ENCODE measurements around the gene CFAP43.

Gene CFAP43

GRCh38 chr10:104268405-104268712 lies 36.2 kb upstream of the CFAP43 start:
- Histone ChIP-seq H3K79me1 (ENCODE audit: low read length) (peaks cover 2% of the 10 kb centered on the region), H4K5ac (ENCODE audit: low read length) (no peak overlapping the region), H3K4me3 (ENCODE audit: low read length) (peak overlapping the region; percentile 41), H2BK15ac (replicated peaks; ENCODE audit: low read depth) (no peak overlapping the region), H2BK120ac (ENCODE audit: low read depth, low read length) (no peak overlapping the region), H3K18ac (ENCODE audit: low read length) (no peak overlapping the region), H3K79me2 (ENCODE audit: control insufficient read depth, insufficient read depth, low read length) (peaks cover 2% of the 10 kb centered on the region), H4K8ac (ENCODE audit: low read depth, low read length) (no peak overlapping the region), H3K4me1 (ENCODE audit: control insufficient read depth, low read depth, low read length) (no peaks in the 10 kb centered on the region), H3K56ac (ENCODE audit: low read length) (peak overlapping the region; percentile 89), H3K36me3 (ENCODE audit: control insufficient read depth, insufficient read depth, low read length) (peaks cover 2% of the 10 kb centered on the region), H3K27ac (ENCODE audit: low read depth, low read length) (peak overlapping the region; percentile 58), H3K9ac (ENCODE audit: low read length) (peak overlapping the region; percentile 85), H3K27me3 (ENCODE audit: insufficient read depth, low read length, poor library complexity) (no peaks in the 10 kb centered on the region), H3K4ac (ENCODE audit: low read depth, low read length) (peak overlapping the region; percentile 78), H3K23ac (ENCODE audit: low read length) (no peak overlapping the region), H3K4me2 (ENCODE audit: low read length) (peak overlapping the region; percentile 65), H2AK5ac (ENCODE audit: low read length) (no peak overlapping the region), H2BK5ac (ENCODE audit: low read length) (no peak overlapping the region)
- no peak for DNase-seq
- no CpG with 5 or more reads among the region's 10 CpGs for WGBS (ENCODE audit: extremely low coverage, insufficient coverage, low lambda C conversion rate)

- no peak overlapping the region for H3K18ac ChIP-seq (ENCODE audit: low read length)
- H3K56ac ChIP-seq (ENCODE audit: low read length): peak overlapping the region; percentile 89
- H4K8ac ChIP-seq (ENCODE audit: low read depth, low read length): no peak overlapping the region
- H4K5ac ChIP-seq (ENCODE audit: low read length): no peak overlapping the region
- no peaks in the 10 kb centered on the region for H3K27me3 ChIP-seq (ENCODE audit: insufficient read depth, low read length, poor library complexity)
- H2BK120ac ChIP-seq (ENCODE audit: low read depth, low read length): no peak overlapping the region
- peak overlapping the region; percentile 41 for H3K4me3 ChIP-seq (ENCODE audit: low read length)
- H3K4me2 ChIP-seq (ENCODE audit: low read length): peak overlapping the region; percentile 65
- H2AK5ac ChIP-seq (ENCODE audit: low read length): no peak overlapping the region
- no peak for DNase-seq
- H3K36me3 ChIP-seq (ENCODE audit: control insufficient read depth, insufficient read depth, low read length): peaks cover 2% of the 10 kb centered on the region
- no peak overlapping the region for H2BK15ac ChIP-seq (replicated peaks; ENCODE audit: low read depth)
- H3K79me2 ChIP-seq (ENCODE audit: control insufficient read depth, insufficient read depth, low read length): peaks cover 2% of the 10 kb centered on the region
- H2BK5ac ChIP-seq (ENCODE audit: low read length): no peak overlapping the region
- no peak overlapping the region for H3K27ac ChIP-seq (ENCODE audit: low read depth, low read length)
- peak overlapping the region; percentile 85 for H3K9ac ChIP-seq (ENCODE audit: low read length)
- no peaks in the 10 kb centered on the region for H3K4me1 ChIP-seq (ENCODE audit: control insufficient read depth, low read depth, low read length)
- no peak overlapping the region for H3K23ac ChIP-seq (ENCODE audit: low read length)
- WGBS (ENCODE audit: extremely low coverage, insufficient coverage, low lambda C conversion rate): no CpG with 5 or more reads among the region's 14 CpGs
- peaks cover 2% of the 10 kb centered on the region for H3K79me1 ChIP-seq (ENCODE audit: low read length)
- no peak overlapping the region for H3K4ac ChIP-seq (ENCODE audit: low read depth, low read length)
These were observed 35.7 kb upstream of the CFAP43 start for GRCh38 chr10:104267721-104268404.

- no peak overlapping the region for H4K5ac ChIP-seq (ENCODE audit: low read length)
- H2AK5ac ChIP-seq (ENCODE audit: low read length): no peak overlapping the region
- WGBS (ENCODE audit: extremely low coverage, insufficient coverage, low lambda C conversion rate): no CpG with 5 or more reads among the region's 5 CpGs
- no peak overlapping the region for H3K4me2 ChIP-seq (ENCODE audit: low read length)
- peaks cover 1% of the 10 kb centered on the region for H3K4me1 ChIP-seq (ENCODE audit: control insufficient read depth, low read depth, low read length)
- no peak overlapping the region for H3K27ac ChIP-seq (ENCODE audit: low read depth, low read length)
- no peak overlapping the region for H2BK5ac ChIP-seq (ENCODE audit: low read length)
- no peaks in the 10 kb centered on the region for H3K27me3 ChIP-seq (ENCODE audit: insufficient read depth, low read length, poor library complexity)
- peaks cover 7% of the 10 kb centered on the region for H3K79me1 ChIP-seq (ENCODE audit: low read length)
- no peak overlapping the region for H3K9ac ChIP-seq (ENCODE audit: low read length)
- H3K79me2 ChIP-seq (ENCODE audit: control insufficient read depth, insufficient read depth, low read length): peaks cover 16% of the 10 kb centered on the region
- no peak overlapping the region for H3K56ac ChIP-seq (ENCODE audit: low read length)
- peaks cover 9% of the 10 kb centered on the region for H3K36me3 ChIP-seq (ENCODE audit: control insufficient read depth, insufficient read depth, low read length)
- no peak overlapping the region for H3K4ac ChIP-seq (ENCODE audit: low read depth, low read length)
- DNase-seq: no peak
- H2BK15ac ChIP-seq (replicated peaks; ENCODE audit: low read depth): no peak overlapping the region
- no peak overlapping the region for H4K8ac ChIP-seq (ENCODE audit: low read depth, low read length)
- no peak overlapping the region for H3K4me3 ChIP-seq (ENCODE audit: low read length)
- H2BK120ac ChIP-seq (ENCODE audit: low read depth, low read length): no peak overlapping the region
- no peak overlapping the region for H3K18ac ChIP-seq (ENCODE audit: low read length)
- H3K23ac ChIP-seq (ENCODE audit: low read length): no peak overlapping the region
These were observed 32.6 kb upstream of the CFAP43 start for GRCh38 chr10:104264783-104265182.

GRCh38 chr10:104262055-104262454 lies 29.9 kb upstream of the CFAP43 start:
- Histone ChIP-seq H3K4me3 (ENCODE audit: low read length) (no peak overlapping the region), H4K5ac (ENCODE audit: low read length) (no peak overlapping the region), H3K27me3 (ENCODE audit: insufficient read depth, low read length, poor library complexity) (no peaks in the 10 kb centered on the region), H3K4me2 (ENCODE audit: low read length) (no peak overlapping the region), H3K4me1 (ENCODE audit: control insufficient read depth, low read depth, low read length) (peaks cover 1% of the 10 kb centered on the region), H3K79me1 (ENCODE audit: low read length) (peaks cover 14% of the 10 kb centered on the region), H3K36me3 (ENCODE audit: control insufficient read depth, insufficient read depth, low read length) (peaks cover 13% of the 10 kb centered on the region), H3K27ac (ENCODE audit: low read depth, low read length) (no peak overlapping the region), H3K9ac (ENCODE audit: low read length) (no peak overlapping the region), H2BK15ac (replicated peaks; ENCODE audit: low read depth) (no peak overlapping the region), H3K18ac (ENCODE audit: low read length) (no peak overlapping the region), H3K79me2 (ENCODE audit: control insufficient read depth, insufficient read depth, low read length) (peaks cover 27% of the 10 kb centered on the region), H3K56ac (ENCODE audit: low read length) (no peak overlapping the region), H2AK5ac (ENCODE audit: low read length) (no peak overlapping the region), H3K23ac (ENCODE audit: low read length) (no peak overlapping the region), H2BK120ac (ENCODE audit: low read depth, low read length) (no peak overlapping the region), H3K4ac (ENCODE audit: low read depth, low read length) (no peak overlapping the region), H2BK5ac (ENCODE audit: low read length) (no peak overlapping the region), H4K8ac (ENCODE audit: low read depth, low read length) (no peak overlapping the region)
- no CpG with 5 or more reads among the region's 5 CpGs for WGBS (ENCODE audit: extremely low coverage, insufficient coverage, low lambda C conversion rate)
- DNase-seq: peak; percentile 35

- no peak overlapping the region for H2AK5ac ChIP-seq (ENCODE audit: low read length)
- H3K4ac ChIP-seq (ENCODE audit: low read depth, low read length): no peak overlapping the region
- H3K79me1 ChIP-seq (ENCODE audit: low read length): peaks cover 14% of the 10 kb centered on the region
- peaks cover 13% of the 10 kb centered on the region for H3K36me3 ChIP-seq (ENCODE audit: control insufficient read depth, insufficient read depth, low read length)
- no peak overlapping the region for H3K23ac ChIP-seq (ENCODE audit: low read length)
- no CpG with 5 or more reads among the region's 3 CpGs for WGBS (ENCODE audit: extremely low coverage, insufficient coverage, low lambda C conversion rate)
- no peaks in the 10 kb centered on the region for H3K27me3 ChIP-seq (ENCODE audit: insufficient read depth, low read length, poor library complexity)
- H4K8ac ChIP-seq (ENCODE audit: low read depth, low read length): no peak overlapping the region
- no peak overlapping the region for H2BK15ac ChIP-seq (replicated peaks; ENCODE audit: low read depth)
- H4K5ac ChIP-seq (ENCODE audit: low read length): no peak overlapping the region
- H3K9ac ChIP-seq (ENCODE audit: low read length): no peak overlapping the region
- no peak overlapping the region for H3K56ac ChIP-seq (ENCODE audit: low read length)
- no peak overlapping the region for H3K27ac ChIP-seq (ENCODE audit: low read depth, low read length)
- H2BK5ac ChIP-seq (ENCODE audit: low read length): no peak overlapping the region
- no peak overlapping the region for H3K4me2 ChIP-seq (ENCODE audit: low read length)
- H3K4me3 ChIP-seq (ENCODE audit: low read length): no peak overlapping the region
- peaks cover 38% of the 10 kb centered on the region for H3K79me2 ChIP-seq (ENCODE audit: control insufficient read depth, insufficient read depth, low read length)
- H3K18ac ChIP-seq (ENCODE audit: low read length): no peak overlapping the region
- peaks cover 4% of the 10 kb centered on the region for H3K4me1 ChIP-seq (ENCODE audit: control insufficient read depth, low read depth, low read length)
- no peak for DNase-seq
- H2BK120ac ChIP-seq (ENCODE audit: low read depth, low read length): no peak overlapping the region
These were observed 28.6 kb upstream of the CFAP43 start for GRCh38 chr10:104260775-104261115.

Data from mesendoderm (in vitro differentiated cells).